CD14-positive monocyte (primary cell): ENCODE data around the gene SCGB2A2. TPM values are rescaled to one million over a fixed set of nuclear protein-coding genes. Genes with fewer than 3 reads are reported as not detected.

Experiments
- DNase-seq, 3 donors: peaks; one replicate each; pipeline ENCODE4 v3.0.0-alpha.2; 2011 to 2022
- H2AFZ ChIP-seq: 2 replicates; pipeline ENCODE4 v1.6.0; 2012; ENCODE audit warnings: mild to moderate bottlenecking, low read depth, low read length, inconsistent platforms; ENCODE audit not compliant: insufficient read depth, poor library complexity, severe bottlenecking
- H3K27ac ChIP-seq, 2 donors: 1 replicate in 1 of 2; 2 replicates in 1 of 2; pipeline ENCODE4 v1.5.1; 2012 to 2013; ENCODE audit warnings: low read length in 2 of 2, control low read depth in 1 of 2, inconsistent platforms in 1 of 2, low read depth in 1 of 2, mild to moderate bottlenecking in 1 of 2
- H3K27me3 ChIP-seq, 2 donors: one replicate each; pipeline versions ENCODE4 v1.6.0 to v1.6.1; 2011 to 2013; ENCODE audit warnings: low read length in 2 of 2; ENCODE audit not compliant: control insufficient read depth in 2 of 2, insufficient read depth in 2 of 2
- H3K36me3 ChIP-seq, 2 donors: replicated peaks in 1 of 2; 1 replicate in 1 of 2; 2 replicates in 1 of 2; pipeline versions ENCODE4 v1.5.1 to v1.6.1; 2012 to 2013; ENCODE audit warnings: low read length in 2 of 2, control low read depth in 1 of 2, inconsistent platforms in 1 of 2, mild to moderate bottlenecking in 1 of 2; ENCODE audit not compliant: insufficient read depth in 2 of 2, control insufficient read depth in 1 of 2
- H3K4me1 ChIP-seq, 2 donors: 1 replicate in 1 of 2; 2 replicates in 1 of 2; pipeline versions ENCODE4 v1.5.1 to v1.6.1; 2012 to 2013; ENCODE audit warnings: low read length in 2 of 2, control low read depth in 1 of 2, inconsistent platforms in 1 of 2, mild to moderate bottlenecking in 1 of 2, moderate library complexity in 1 of 2; ENCODE audit not compliant: insufficient read depth in 2 of 2, control insufficient read depth in 1 of 2
- H3K4me2 ChIP-seq: replicated peaks from 2 replicates; pipeline ENCODE3; 2012; ENCODE audit warnings: low read length, moderate library complexity, mild to moderate bottlenecking; ENCODE audit not compliant: poor library complexity, severe bottlenecking; ENCODE audit errors: extremely low read depth
- H3K4me3 ChIP-seq, 3 experiments: fragments of 200-600 bp in 1 of 3; sonication (generic) in 1 of 3; replicated peaks in 1 of 3; 1 replicate in 2 of 3; 2 replicates in 1 of 3; pipeline ENCODE4 v1.5.1; 2011 to 2013; ENCODE audit warnings: low read length in 3 of 3, mild to moderate bottlenecking in 3 of 3, control low read depth in 2 of 3, low read depth in 2 of 3, inconsistent platforms in 1 of 3, moderate library complexity in 1 of 3
- H3K79me2 ChIP-seq: 2 replicates; pipeline ENCODE4 v1.6.0; 2012; ENCODE audit warnings: mild to moderate bottlenecking, control low read depth, inconsistent platforms, low read length, moderate library complexity; ENCODE audit not compliant: insufficient read depth
- H3K9ac ChIP-seq: 2 replicates; pipeline ENCODE4 v1.6.0; 2017; ENCODE audit warnings: low read length, mild to moderate bottlenecking; ENCODE audit not compliant: insufficient read depth, poor library complexity, severe bottlenecking
- H3K9me3 ChIP-seq, 2 donors: replicated peaks in 1 of 2; 1 replicate in 1 of 2; 2 replicates in 1 of 2; pipeline versions ENCODE4 v1.5.1 to v1.6.1; 2012 to 2013; ENCODE audit warnings: low read length in 2 of 2, control low read depth in 1 of 2; ENCODE audit not compliant: control insufficient read depth in 1 of 2, insufficient read depth in 1 of 2
- H4K20me1 ChIP-seq: 2 replicates; pipeline ENCODE4 v1.6.0; 2012; ENCODE audit warnings: mild to moderate bottlenecking, low read length, control low read depth, moderate library complexity; ENCODE audit not compliant: insufficient read depth
- H3K27ac Mint-ChIP-seq, 7 donors: one replicate each; pipeline ENCODE4 v1.8.0; 2020; ENCODE audit warnings: mild to moderate bottlenecking in 7 of 7, mixed read lengths in 7 of 7, moderate library complexity in 6 of 7, inconsistent platforms in 2 of 7
- H3K27me3 Mint-ChIP-seq, 3 donors: one replicate each; pipeline ENCODE4 v1.8.0; 2021 to 2022; ENCODE audit warnings: low read depth in 3 of 3, mild to moderate bottlenecking in 3 of 3, mixed read lengths in 3 of 3, moderate library complexity in 3 of 3, inconsistent platforms in 1 of 3
- H3K36me3 Mint-ChIP-seq, 2 donors: one replicate each; pipeline ENCODE4 v1.8.0; 2020; ENCODE audit warnings: mixed read lengths in 2 of 2, inconsistent platforms in 1 of 2, mild to moderate bottlenecking in 1 of 2
- H3K4me1 Mint-ChIP-seq: one replicate; pipeline ENCODE4 v1.8.0; 2020; ENCODE audit warnings: mild to moderate bottlenecking, mixed read lengths
- H3K4me3 Mint-ChIP-seq, 2 donors: one replicate each; pipeline ENCODE4 v1.8.0; 2020; ENCODE audit warnings: mild to moderate bottlenecking in 2 of 2, mixed read lengths in 2 of 2, moderate library complexity in 1 of 2
- H3K9me3 Mint-ChIP-seq, 7 donors: one replicate each; pipeline ENCODE4 v1.8.0; 2020 to 2022; ENCODE audit warnings: mixed read lengths in 7 of 7, mild to moderate bottlenecking in 6 of 7, moderate library complexity in 6 of 7, inconsistent platforms in 2 of 7
- intact Hi-C, 2 donors: fragments of 100-400 bp; cut with micrococcal nuclease; formaldehyde crosslinking; loops; one replicate each; pipeline versions ENCODE4 v1.15.0 to v1.15.1; 2023
- polyA plus RNA-seq, 3 donors: library from polyadenylated mRNA; depleted of rRNA in 1 of 3; unstranded in 2 of 3; stranded (reverse) in 1 of 3; fragments of 300-500 nt in 2 of 3; fragments of >200 nt in 1 of 3; fragmentation: Illumina TruSeq in 2 of 3; gene quantifications; 1 replicate in 2 of 3; 2 replicates in 1 of 3; pipeline ENCODE4 v1.2.3, GENCODE V29; 2012 to 2021
- TF ChIP-seq, protein P1 (sequence below): fragments of 200-600 bp; IDR thresholded peaks from one replicate; pipeline ENCODE4 v1.8.0; 2022; ENCODE audit warnings: antibody characterized with exemption, mild to moderate bottlenecking

Gene SCGB2A2
- polyA plus RNA-seq, 3 donors: not detected

DNA sequence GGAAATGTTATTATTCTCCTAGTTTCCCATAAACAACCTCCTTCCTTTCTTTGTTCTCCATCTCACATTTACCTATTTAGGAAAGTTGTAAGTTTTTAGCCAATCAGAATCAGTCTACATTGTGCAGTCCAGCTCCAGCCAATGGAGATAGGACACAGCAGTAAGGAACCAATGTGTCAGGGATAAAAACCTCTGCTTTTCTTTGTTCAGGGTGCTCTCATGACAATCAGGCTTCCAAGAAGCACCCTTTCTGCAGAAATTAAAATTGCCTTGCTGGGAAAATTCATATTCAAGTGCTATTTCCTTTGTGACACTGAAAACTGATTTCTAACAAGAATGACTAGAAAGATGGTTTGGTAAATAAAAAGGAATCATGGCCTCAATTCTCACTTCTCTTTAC, 46.9 kb upstream of the SCGB2A2 start:
- Mint-ChIP-seq H3K36me3 (no peaks in the 10 kb centered on the region), H3K4me1 (no peaks in the 10 kb centered on the region), H3K27ac (no peak overlapping the region), H3K27me3 (peaks cover 4 to 10% (median 7%) of the 10 kb centered on the region in 3 donors), H3K9me3 (peaks cover 24 to 42% (median 37%) of the 10 kb centered on the region in 7 donors), H3K4me3 (no peak overlapping the region)
- Histone ChIP-seq H3K79me2 (no peaks in the 10 kb centered on the region), H3K4me1 (no peaks in the 10 kb centered on the region), H3K9me3 (peaks cover 18 to 40% of the 10 kb centered on the region in 2 donors), H3K9ac (no peak overlapping the region), H4K20me1 (no peaks in the 10 kb centered on the region), H2AFZ (no peak overlapping the region), H3K4me3 (no peak overlapping the region), H3K36me3 (no peaks in the 10 kb centered on the region), H3K4me2 (no peak overlapping the region), H3K27me3 (peaks cover 0 to 2% of the 10 kb centered on the region in 2 donors), H3K27ac (no peak overlapping the region)
- TF ChIP-seq, protein P1, sequence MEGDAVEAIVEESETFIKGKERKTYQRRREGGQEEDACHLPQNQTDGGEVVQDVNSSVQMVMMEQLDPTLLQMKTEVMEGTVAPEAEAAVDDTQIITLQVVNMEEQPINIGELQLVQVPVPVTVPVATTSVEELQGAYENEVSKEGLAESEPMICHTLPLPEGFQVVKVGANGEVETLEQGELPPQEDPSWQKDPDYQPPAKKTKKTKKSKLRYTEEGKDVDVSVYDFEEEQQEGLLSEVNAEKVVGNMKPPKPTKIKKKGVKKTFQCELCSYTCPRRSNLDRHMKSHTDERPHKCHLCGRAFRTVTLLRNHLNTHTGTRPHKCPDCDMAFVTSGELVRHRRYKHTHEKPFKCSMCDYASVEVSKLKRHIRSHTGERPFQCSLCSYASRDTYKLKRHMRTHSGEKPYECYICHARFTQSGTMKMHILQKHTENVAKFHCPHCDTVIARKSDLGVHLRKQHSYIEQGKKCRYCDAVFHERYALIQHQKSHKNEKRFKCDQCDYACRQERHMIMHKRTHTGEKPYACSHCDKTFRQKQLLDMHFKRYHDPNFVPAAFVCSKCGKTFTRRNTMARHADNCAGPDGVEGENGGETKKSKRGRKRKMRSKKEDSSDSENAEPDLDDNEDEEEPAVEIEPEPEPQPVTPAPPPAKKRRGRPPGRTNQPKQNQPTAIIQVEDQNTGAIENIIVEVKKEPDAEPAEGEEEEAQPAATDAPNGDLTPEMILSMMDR: no peak
- no peak for DNase-seq
- intact Hi-C loops: no loop called here

- Histone ChIP-seq H3K4me2 (no peak overlapping the region), H4K20me1 (no peaks in the 10 kb centered on the region), H3K4me3 (no peak overlapping the region), H2AFZ (no peak overlapping the region), H3K9ac (no peak overlapping the region), H3K27me3 (peaks cover 2 to 13% of the 10 kb centered on the region in 2 donors), H3K79me2 (no peaks in the 10 kb centered on the region), H3K27ac (no peak overlapping the region), H3K36me3 (no peaks in the 10 kb centered on the region), H3K4me1 (no peaks in the 10 kb centered on the region), H3K9me3 (no peaks in the 10 kb centered on the region)
- H3K4me1 Mint-ChIP-seq: no peaks in the 10 kb centered on the region
- H3K9me3 Mint-ChIP-seq: peaks cover 0 to 1% (median 0%) of the 10 kb centered on the region in 7 donors
- no peak overlapping the region for H3K27ac Mint-ChIP-seq
- TF ChIP-seq, protein P1: no peak
- no peaks in the 10 kb centered on the region for H3K36me3 Mint-ChIP-seq
- H3K4me3 Mint-ChIP-seq: no peak overlapping the region
- intact Hi-C loops: no loop called here
- peaks cover 6 to 29% (median 25%) of the 10 kb centered on the region in 3 donors for H3K27me3 Mint-ChIP-seq
- no peak for DNase-seq
Observed at GRCh38 chr11:62233730-62234129, 36.2 kb upstream of the SCGB2A2 start.
